ENCODE data around the gene RBP4.

Gene RBP4

DNA sequence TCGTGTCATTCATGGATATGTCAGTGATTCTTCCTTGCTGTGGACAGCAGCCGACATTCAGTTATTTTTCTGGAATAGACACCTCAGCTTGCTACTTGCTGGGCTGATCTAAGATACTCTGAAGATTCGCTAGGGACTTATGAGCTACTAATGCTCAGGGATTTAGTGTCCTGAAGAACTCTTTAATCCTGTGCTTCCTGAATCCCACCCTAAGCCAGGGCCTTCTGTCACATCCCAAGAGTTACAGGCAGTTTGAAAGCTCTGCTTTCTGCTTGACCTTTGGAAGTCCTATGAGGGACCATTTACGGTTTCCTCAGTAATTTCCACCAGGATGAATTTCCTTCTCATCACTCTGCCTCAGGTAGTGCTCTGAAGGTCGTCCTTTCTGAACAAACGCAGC, 11.3 kb upstream of the RBP4 start, which contains the start of gene PDE6C:
PDE6C (plus strand) TSS at position 227 of the 400 bp plus-strand sequence. CDS start 189 bp downstream, outside the sequence.
- H3K4me2 ChIP-seq (ENCODE audit: low read length) = no peak within 1 kb of the TSS

GRCh38 chr10:93608421-93608820, 7.4 kb upstream of the RBP4 start:
- Histone ChIP-seq H3K9ac (ENCODE audit: low read depth, low read length) (no peak overlapping the region), H3K9me3 (replicated peaks; ENCODE audit: low read length) (no peaks in the 10 kb centered on the region), H3K4me3 (ENCODE audit: low read length) (no peak overlapping the region), H3K36me3 (ENCODE audit: insufficient read depth, low read length) (no peaks in the 10 kb centered on the region), H3K4me1 (ENCODE audit: control insufficient read depth, insufficient read depth, low read length) (no peaks in the 10 kb centered on the region), H3K27me3 (ENCODE audit: control insufficient read depth, insufficient read depth, low read length) (peaks cover 60% of the 10 kb centered on the region), H3K4me2 (ENCODE audit: low read length) (no peak overlapping the region)

More for the DNA sequence above, 11.3 kb upstream of the RBP4 start, which contains the start of gene PDE6C:
- Histone ChIP-seq H3K27me3 (ENCODE audit: control insufficient read depth, insufficient read depth, low read length) (peaks cover 49% of the 10 kb centered on the region), H3K4me1 (ENCODE audit: control insufficient read depth, insufficient read depth, low read length) (no peaks in the 10 kb centered on the region), H3K9me3 (replicated peaks; ENCODE audit: low read length) (no peaks in the 10 kb centered on the region), H3K36me3 (ENCODE audit: insufficient read depth, low read length) (no peaks in the 10 kb centered on the region), H3K4me3 (ENCODE audit: low read length) (no peak within 1 kb of the TSS), H3K9ac (ENCODE audit: low read depth, low read length) (no peak within 1 kb of the TSS)

DNA sequence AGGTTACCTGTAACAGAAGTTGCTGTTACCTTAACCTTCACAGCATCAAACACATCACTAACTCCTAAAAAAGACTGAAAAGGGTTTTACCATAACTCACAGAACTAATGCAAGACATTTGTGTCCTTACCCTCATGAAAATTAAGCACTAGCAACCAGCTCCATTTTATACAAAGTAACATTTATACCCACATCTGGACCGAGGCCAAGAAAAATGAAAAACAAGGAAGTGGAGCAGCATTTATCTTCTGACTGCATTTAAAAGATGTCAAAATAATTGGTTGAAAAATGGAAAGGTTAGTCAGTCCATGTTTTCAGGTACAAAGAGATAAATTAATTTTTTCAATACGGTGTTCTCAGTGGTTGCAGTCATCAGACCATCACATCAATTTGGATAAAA, 3.1 kb upstream of the RBP4 start:
- Histone ChIP-seq H3K9ac (ENCODE audit: low read depth, low read length) (no peak overlapping the region), H3K9me3 (replicated peaks; ENCODE audit: low read length) (no peaks in the 10 kb centered on the region), H3K36me3 (ENCODE audit: insufficient read depth, low read length) (no peaks in the 10 kb centered on the region), H3K4me2 (ENCODE audit: low read length) (no peak overlapping the region), H3K4me1 (ENCODE audit: control insufficient read depth, insufficient read depth, low read length) (peaks cover 5% of the 10 kb centered on the region), H3K27me3 (ENCODE audit: control insufficient read depth, insufficient read depth, low read length) (peaks cover 69% of the 10 kb centered on the region), H3K4me3 (ENCODE audit: low read length) (no peak overlapping the region)

GRCh38 chr10:93603023-93603422, 2.0 kb upstream of the RBP4 start:
- Histone ChIP-seq H3K4me3 (ENCODE audit: low read length) (no peak overlapping the region), H3K4me1 (ENCODE audit: control insufficient read depth, insufficient read depth, low read length) (peaks cover 5% of the 10 kb centered on the region), H3K4me2 (ENCODE audit: low read length) (no peak overlapping the region), H3K27me3 (ENCODE audit: control insufficient read depth, insufficient read depth, low read length) (peaks cover 66% of the 10 kb centered on the region), H3K9ac (ENCODE audit: low read depth, low read length) (no peak overlapping the region), H3K9me3 (replicated peaks; ENCODE audit: low read length) (no peaks in the 10 kb centered on the region), H3K36me3 (ENCODE audit: insufficient read depth, low read length) (no peaks in the 10 kb centered on the region)

DNA sequence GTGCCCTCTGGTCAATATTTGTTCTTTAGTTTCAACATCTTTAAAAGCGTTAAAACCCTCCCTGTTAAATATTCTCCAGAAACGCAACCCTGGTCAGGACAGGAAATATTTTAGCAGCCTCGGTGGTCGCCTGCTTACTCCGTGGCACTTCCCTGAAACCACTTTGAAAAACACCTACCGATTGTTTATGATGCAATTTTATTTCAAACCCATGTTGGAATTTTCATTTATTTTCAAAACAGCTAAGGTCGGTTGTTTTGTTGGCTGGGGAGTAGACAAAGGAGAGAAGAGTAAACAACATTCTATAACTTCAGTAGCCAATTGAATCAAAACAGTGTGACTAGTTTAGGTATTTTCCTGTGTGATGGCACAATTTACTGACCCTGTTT, 733 bp upstream of the RBP4 start:
- Histone ChIP-seq H3K36me3 (ENCODE audit: insufficient read depth, low read length) (no peaks in the 10 kb centered on the region), H3K9me3 (replicated peaks; ENCODE audit: low read length) (no peaks in the 10 kb centered on the region), H3K4me3 (ENCODE audit: low read length) (no peak overlapping the region), H3K4me1 (ENCODE audit: control insufficient read depth, insufficient read depth, low read length) (peaks cover 5% of the 10 kb centered on the region), H3K9ac (ENCODE audit: low read depth, low read length) (no peak overlapping the region), H3K4me2 (ENCODE audit: low read length) (peak overlapping the region; percentile 76), H3K27me3 (ENCODE audit: control insufficient read depth, insufficient read depth, low read length) (peaks cover 64% of the 10 kb centered on the region)

DNA sequence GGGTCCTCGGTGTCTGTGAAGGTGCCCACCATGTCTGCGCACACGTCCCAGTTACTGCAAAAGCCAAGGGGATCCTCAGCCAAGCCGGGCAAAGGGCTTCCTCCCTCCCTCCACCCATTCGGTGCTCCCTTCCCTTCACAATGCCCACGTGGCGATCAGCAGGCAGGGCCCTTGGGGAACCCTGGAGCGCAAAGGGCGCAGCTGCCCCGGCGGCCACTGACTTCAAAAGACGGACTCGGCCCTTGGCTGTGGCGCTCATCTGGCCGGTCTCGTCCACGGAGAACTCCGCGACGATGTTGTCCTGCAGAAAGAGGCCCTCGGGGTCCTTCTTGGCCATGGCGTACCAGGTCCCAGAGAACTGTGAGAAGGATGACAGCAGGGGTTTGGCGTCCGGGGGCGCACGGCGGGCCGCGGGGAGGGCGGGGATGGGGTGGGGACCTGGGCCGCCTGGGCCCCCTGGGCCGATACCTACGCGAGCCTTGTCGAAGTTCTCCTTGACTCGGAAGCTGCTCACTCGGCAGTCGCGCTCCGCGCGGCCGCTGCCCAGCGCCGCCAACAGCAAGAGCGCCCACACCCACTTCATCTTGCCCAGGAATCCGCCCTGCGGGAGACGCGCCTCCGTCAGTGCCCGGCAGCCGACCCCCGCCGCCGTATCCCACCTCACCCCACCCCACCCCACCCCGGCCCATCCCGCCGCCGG, 439 bp downstream of the RBP4 start:
- H3K4me1 ChIP-seq (ENCODE audit: control insufficient read depth, insufficient read depth, low read length) = peaks cover 5% of the 10 kb centered on the region
- H3K4me3 ChIP-seq (ENCODE audit: low read length) = peak overlapping the region; percentile 15
- peaks cover 65% of the 10 kb centered on the region for H3K27me3 ChIP-seq (ENCODE audit: control insufficient read depth, insufficient read depth, low read length)
- no peaks in the 10 kb centered on the region for H3K36me3 ChIP-seq (ENCODE audit: insufficient read depth, low read length)
- no peaks in the 10 kb centered on the region for H3K9me3 ChIP-seq (replicated peaks; ENCODE audit: low read length)
- H3K4me2 ChIP-seq (ENCODE audit: low read length) = peak overlapping the region; percentile 76
- no peak overlapping the region for H3K9ac ChIP-seq (ENCODE audit: low read depth, low read length)

DNA sequence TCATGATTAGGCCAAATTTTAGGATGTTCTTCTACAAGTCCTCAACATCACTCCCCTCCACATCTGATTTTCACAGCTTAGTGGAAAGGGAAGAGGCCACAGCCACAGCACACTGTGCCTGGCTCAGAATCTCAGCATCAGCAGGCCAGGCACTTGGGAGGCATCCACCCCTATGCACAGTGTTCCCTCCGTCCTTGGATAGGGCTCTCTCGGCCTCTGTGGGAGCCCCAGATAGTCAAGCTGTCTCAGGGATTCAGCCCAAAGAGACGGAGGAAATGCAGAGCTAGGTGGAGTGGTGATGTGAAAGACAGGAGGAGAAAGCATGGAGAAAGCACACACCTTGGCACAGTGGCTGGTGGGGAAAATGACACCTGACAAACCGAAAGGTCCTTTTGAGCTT, 1.3 kb downstream of the RBP4 start:
- Histone ChIP-seq H3K4me2 (ENCODE audit: low read length) (no peak overlapping the region), H3K36me3 (ENCODE audit: insufficient read depth, low read length) (no peaks in the 10 kb centered on the region), H3K27me3 (ENCODE audit: control insufficient read depth, insufficient read depth, low read length) (peaks cover 69% of the 10 kb centered on the region), H3K4me3 (ENCODE audit: low read length) (no peak overlapping the region), H3K9me3 (replicated peaks; ENCODE audit: low read length) (no peaks in the 10 kb centered on the region), H3K4me1 (ENCODE audit: control insufficient read depth, insufficient read depth, low read length) (peaks cover 5% of the 10 kb centered on the region), H3K9ac (ENCODE audit: low read depth, low read length) (no peak overlapping the region)

GRCh38 chr10:93599335-93599734, 1.7 kb downstream of the RBP4 start:
- H3K4me3 ChIP-seq (ENCODE audit: low read length) = no peak overlapping the region
- H3K4me1 ChIP-seq (ENCODE audit: control insufficient read depth, insufficient read depth, low read length) = peaks cover 5% of the 10 kb centered on the region
- H3K9ac ChIP-seq (ENCODE audit: low read depth, low read length) = no peak overlapping the region
- peaks cover 68% of the 10 kb centered on the region for H3K27me3 ChIP-seq (ENCODE audit: control insufficient read depth, insufficient read depth, low read length)
- no peaks in the 10 kb centered on the region for H3K36me3 ChIP-seq (ENCODE audit: insufficient read depth, low read length)
- no peak overlapping the region for H3K4me2 ChIP-seq (ENCODE audit: low read length)
- H3K9me3 ChIP-seq (replicated peaks; ENCODE audit: low read length) = no peaks in the 10 kb centered on the region

GRCh38 chr10:93598157-93598556, 2.9 kb downstream of the RBP4 start:
- H3K27me3 ChIP-seq (ENCODE audit: control insufficient read depth, insufficient read depth, low read length) = peaks cover 64% of the 10 kb centered on the region
- H3K9me3 ChIP-seq (replicated peaks; ENCODE audit: low read length) = no peaks in the 10 kb centered on the region

DNA sequence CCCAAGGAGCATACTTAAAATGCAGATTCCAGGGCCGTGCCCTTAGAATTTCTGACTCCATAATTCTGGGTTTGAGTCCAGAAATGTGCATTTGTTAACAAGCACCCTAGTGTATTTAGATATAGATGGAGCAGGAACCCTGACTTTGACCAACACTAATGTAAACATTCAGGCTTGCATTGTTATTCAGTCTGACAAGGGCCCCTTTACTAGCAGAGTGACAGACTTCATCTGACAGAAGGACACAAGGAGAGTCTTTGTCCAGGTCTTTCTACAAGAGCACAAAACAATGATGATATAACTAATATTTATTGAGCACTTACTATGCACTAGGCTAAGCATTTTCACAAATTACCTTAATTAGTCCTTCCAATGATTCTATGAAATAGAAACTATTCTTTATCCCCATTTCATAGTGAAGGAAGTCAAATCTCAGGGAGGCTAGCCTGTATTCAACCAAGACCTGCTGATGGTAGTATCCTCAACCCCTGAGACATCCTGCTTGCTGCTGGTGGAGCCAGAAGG, 3.9 kb downstream of the RBP4 start:
- no peak overlapping the region for H3K4me3 ChIP-seq (ENCODE audit: low read length)
- H3K4me2 ChIP-seq (ENCODE audit: low read length) = no peak overlapping the region
- H3K4me1 ChIP-seq (ENCODE audit: control insufficient read depth, insufficient read depth, low read length) = peaks cover 5% of the 10 kb centered on the region
- no peak overlapping the region for H3K9ac ChIP-seq (ENCODE audit: low read depth, low read length)
- peaks cover 61% of the 10 kb centered on the region for H3K27me3 ChIP-seq (ENCODE audit: control insufficient read depth, insufficient read depth, low read length)
- no peaks in the 10 kb centered on the region for H3K9me3 ChIP-seq (replicated peaks; ENCODE audit: low read length)
- no peaks in the 10 kb centered on the region for H3K36me3 ChIP-seq (ENCODE audit: insufficient read depth, low read length)

More at GRCh38 chr10:93598157-93598556, 2.9 kb downstream of the RBP4 start:
- Histone ChIP-seq H3K4me1 (ENCODE audit: control insufficient read depth, insufficient read depth, low read length) (peaks cover 5% of the 10 kb centered on the region), H3K4me2 (ENCODE audit: low read length) (no peak overlapping the region), H3K9ac (ENCODE audit: low read depth, low read length) (no peak overlapping the region), H3K4me3 (ENCODE audit: low read length) (no peak overlapping the region), H3K36me3 (ENCODE audit: insufficient read depth, low read length) (no peaks in the 10 kb centered on the region)

DNA sequence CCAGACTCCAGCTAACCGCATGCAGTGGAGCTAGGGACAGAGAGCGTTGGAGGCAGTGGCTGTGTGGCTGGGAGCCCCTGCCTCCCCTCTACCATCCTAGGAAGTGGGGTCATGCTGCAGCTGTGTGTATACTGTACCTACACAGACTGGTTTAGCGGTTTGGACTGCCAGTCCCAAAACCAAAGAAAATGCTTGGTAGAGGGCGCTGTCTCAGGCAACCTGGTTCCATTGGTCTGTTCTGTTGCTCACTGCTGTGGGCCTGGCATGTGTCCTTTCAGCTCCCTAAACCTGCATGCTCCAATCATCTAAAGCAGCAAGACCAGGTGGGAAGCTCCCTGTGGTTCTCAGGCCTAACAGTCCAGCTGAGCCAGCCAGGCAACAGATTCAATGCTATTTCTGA, 4.5 kb downstream of the RBP4 start:
- Histone ChIP-seq H3K4me1 (ENCODE audit: control insufficient read depth, insufficient read depth, low read length) (peaks cover 5% of the 10 kb centered on the region), H3K4me2 (ENCODE audit: low read length) (no peak overlapping the region), H3K9ac (ENCODE audit: low read depth, low read length) (no peak overlapping the region), H3K36me3 (ENCODE audit: insufficient read depth, low read length) (no peaks in the 10 kb centered on the region), H3K27me3 (ENCODE audit: control insufficient read depth, insufficient read depth, low read length) (peaks cover 56% of the 10 kb centered on the region), H3K9me3 (replicated peaks; ENCODE audit: low read length) (no peaks in the 10 kb centered on the region), H3K4me3 (ENCODE audit: low read length) (no peak overlapping the region)
